ENCODE measurements around the gene RPL26. TPM values are rescaled to one million over a fixed set of nuclear protein-coding genes. Genes with fewer than 3 reads are reported as not detected.
"Not testable (repeated sequence)": the region's sequence is repeated elsewhere in the genome, so short reads cannot be mapped to it uniquely, and the experiment has no call there.

RPL26 gene
- total RNA-seq, 6 experiments from 2014 or later, result 467 to 1,753 (median 509) TPM

GRCh38 chr17:8377422-8377821, 5.6 kb downstream of the RPL26 start:
- WGBS (ENCODE audit: insufficient coverage, low coverage, low lambda C conversion rate, missing lambda C conversion rate), result 91% methylated on average over 4 of the region's 4 CpGs
- no peaks in the 10 kb centered on the region for H3K27me3 ChIP-seq
- no peak overlapping the region for H3K27ac ChIP-seq
- TF ChIP-seq POLR2A (IDR thresholded peaks at IDR 0.05), result no peak
- no peak for TF ChIP-seq CTCF (IDR thresholded peaks at IDR 0.05)
- intact Hi-C loops (cut with DNase I), result no loop called here
- peaks cover 10 to 48% (median 27%) of the 10 kb centered on the region in 4 donors for H3K36me3 ChIP-seq
- peaks cover 0 to 29% (median 18%) of the 10 kb centered on the region in 4 donors for H3K4me1 ChIP-seq
- H3K4me3 ChIP-seq, result no peak overlapping the region
- DNase-seq, result no peak
- H3K9me3 ChIP-seq, result no peaks in the 10 kb centered on the region
- ATAC-seq, result no peak

GRCh38 chr17:8376271-8377067, 6.5 kb downstream of the RPL26 start, which contains the start of gene KRABD2:
Gene KRABD2, minus strand, starts transcription at chr17:8376704.
- peaks cover 0 to 20% (median 14%) of the 10 kb centered on the region in 4 donors for H3K4me1 ChIP-seq
- intact Hi-C loops (cut with DNase I), result no loop called here

DNA sequence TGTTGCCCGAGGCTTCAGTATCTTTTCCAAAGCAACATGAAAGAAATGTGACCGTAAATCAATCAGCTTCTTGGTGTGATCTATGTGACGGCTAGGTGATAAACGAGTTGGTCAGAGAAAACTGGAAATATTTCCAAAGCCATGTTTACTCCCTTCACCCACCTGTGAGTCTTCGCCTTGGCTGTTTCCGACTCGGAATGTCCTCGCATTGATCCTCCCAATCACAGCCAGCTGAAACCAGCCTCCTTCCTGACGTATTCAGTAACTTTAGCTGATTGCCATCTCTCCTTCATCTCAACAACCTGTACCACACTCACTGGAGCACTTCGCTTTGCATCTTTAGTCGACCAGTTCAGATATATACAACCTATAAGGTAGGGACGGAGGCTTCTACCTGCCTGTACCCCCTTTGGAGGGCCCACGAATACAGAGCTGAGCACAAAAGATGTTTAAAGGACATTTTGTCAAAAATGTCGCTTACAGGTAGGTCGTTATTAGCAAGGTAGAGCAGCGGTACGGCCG, 7.2 kb downstream of the RPL26 start:
- H3K9me3 ChIP-seq, result no peaks in the 10 kb centered on the region
- peaks cover 10 to 38% (median 23%) of the 10 kb centered on the region in 4 donors for H3K36me3 ChIP-seq
- no peak for TF ChIP-seq CTCF (IDR thresholded peaks at IDR 0.05)
- TF ChIP-seq POLR2A (IDR thresholded peaks at IDR 0.05), result no peak
- WGBS (ENCODE audit: insufficient coverage, low coverage, low lambda C conversion rate, missing lambda C conversion rate), result 13% methylated on average over 17 of the region's 18 CpGs
- no peaks in the 10 kb centered on the region for H3K27me3 ChIP-seq
- ATAC-seq (peak in 2 of 4 donors; percentile 1 to 5), DNase-seq (no peak)
- intact Hi-C loops (cut with DNase I), result no loop called here
- peak overlapping the region; percentile 60 to 85 (median 73) for H3K4me3 ChIP-seq
- peaks cover 0 to 14% (median 8%) of the 10 kb centered on the region in 4 donors for H3K4me1 ChIP-seq
- H3K27ac ChIP-seq, result peak overlapping the region; percentile 49 to 66 (median 57)

More at GRCh38 chr17:8376271-8377067, 6.5 kb downstream of the RPL26 start, which contains the start of gene KRABD2:
- Histone ChIP-seq H3K27ac (peak within 1 kb of the TSS; percentile 49 to 66 (median 57)), H3K27me3 (no peaks in the 10 kb centered on the region), H3K36me3 (peaks cover 10 to 45% (median 26%) of the 10 kb centered on the region in 4 donors), H3K4me3 (peak within 1 kb of the TSS; percentile 60 to 85 (median 73)), H3K9me3 (no peaks in the 10 kb centered on the region)
- TF ChIP-seq POLR2A (IDR thresholded peaks at IDR 0.05) (peak; percentile 67), CTCF (IDR thresholded peaks at IDR 0.05) (peak; percentile 49 to 59 (median 54))
- 2% methylated on average over 16 of the region's 41 CpGs for WGBS (ENCODE audit: insufficient coverage, low coverage, low lambda C conversion rate, missing lambda C conversion rate)
- ATAC-seq, result peak; percentile 97 to 99 (median 99)
- DNase-seq, result peak; percentile 94 to 96 (median 95)

GRCh38 chr17:8373856-8374255, 9.1 kb downstream of the RPL26 start:
- H3K4me3 ChIP-seq; H3K27ac ChIP-seq; intact Hi-C loops (cut with DNase I); ATAC-seq; H3K27me3 ChIP-seq; DNase-seq; H3K9me3 ChIP-seq: not testable (repeated sequence)
- WGBS (ENCODE audit: insufficient coverage, low coverage, low lambda C conversion rate, missing lambda C conversion rate), result no CpG with 5 or more reads among the region's 26 CpGs
- Histone ChIP-seq H3K36me3 (peaks cover 4 to 32% (median 14%) of the 10 kb centered on the region in 4 donors), H3K4me1 (peaks cover 0 to 14% (median 5%) of the 10 kb centered on the region in 4 donors)

DNA sequence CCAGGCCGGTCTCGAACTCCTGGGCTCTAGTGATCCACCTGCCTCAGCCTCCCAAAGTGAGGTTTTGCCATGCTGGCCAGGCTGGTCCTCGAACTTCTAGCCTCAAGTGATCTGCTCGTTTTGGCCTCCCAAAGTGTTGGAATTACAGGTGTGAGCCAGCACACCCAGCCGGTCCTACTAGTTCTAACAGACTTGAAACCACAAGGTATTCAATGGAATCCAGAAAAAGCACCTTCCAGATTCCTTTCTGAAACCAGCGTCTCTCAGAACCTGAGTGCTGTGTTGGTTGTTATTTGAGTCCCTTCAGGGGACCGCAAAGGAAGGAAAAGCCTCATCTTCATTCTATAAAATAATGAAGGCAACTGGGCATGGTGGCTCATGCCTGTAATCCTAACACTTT, 10.6 kb downstream of the RPL26 start:
- no peak overlapping the region for H3K4me3 ChIP-seq

More for the DNA sequence above, 10.6 kb downstream of the RPL26 start:
- Histone ChIP-seq H3K27me3 (no peaks in the 10 kb centered on the region), H3K27ac (no peak overlapping the region), H3K36me3 (peaks cover 0 to 19% (median 6%) of the 10 kb centered on the region in 4 donors), H3K9me3 (no peaks in the 10 kb centered on the region), H3K4me1 (peaks cover 0 to 11% (median 5%) of the 10 kb centered on the region in 4 donors)
- intact Hi-C loops (cut with DNase I), result no loop called here
- ATAC-seq (no peak), DNase-seq (no peak)
- WGBS (ENCODE audit: insufficient coverage, low coverage, low lambda C conversion rate, missing lambda C conversion rate), result 85% methylated on average over 7 of the region's 7 CpGs
- no peak for TF ChIP-seq POLR2A (IDR thresholded peaks at IDR 0.05)
- TF ChIP-seq CTCF (IDR thresholded peaks at IDR 0.05), result no peak

Measured in right lobe of liver (tissue), 6 donors.